Measurements from ENCODE around the gene PRKCQ.

GRCh38 chr10:6516929-6517284 lies 63.2 kb downstream of the PRKCQ start:
- TF ChIP-seq CTCF (conservative IDR thresholded peaks at IDR 0.05) (no peak), EZH2 (IDR thresholded peaks at IDR 0.05; ENCODE audit: low read depth) (no peak)
